BLaER1 treated with 17β-estradiol and CSF1 and Interleukin-3, amounts not matched to agents 10 nM and 100 nM (cell line): ENCODE measurements around the gene GNL2.

Source experiments
- H3K27ac ChIP-seq, 11 experiments: shearing (Covaris generic); formaldehyde crosslinking; 2 replicates each; pipeline ENCODE4 v1.8.1; 2022
- H3K27me3 ChIP-seq, 11 experiments: shearing (Covaris generic); formaldehyde crosslinking; 2 replicates each; pipeline ENCODE4 v1.8.1; 2022
- H3K36me3 ChIP-seq, 11 experiments: shearing (Covaris generic); formaldehyde crosslinking; 2 replicates each; pipeline ENCODE4 v1.8.1; 2022
- H3K4me1 ChIP-seq, 10 experiments: shearing (Covaris generic); formaldehyde crosslinking; 2 replicates each; pipeline ENCODE4 v1.8.1; 2022
- H3K4me2 ChIP-seq, 11 experiments: shearing (Covaris generic); formaldehyde crosslinking; 2 replicates each; pipeline ENCODE4 v1.8.1; 2022
- H3K4me3 ChIP-seq, 10 experiments: shearing (Covaris generic); formaldehyde crosslinking; 2 replicates each; pipeline ENCODE4 v1.8.1; 2022
- H3K9ac ChIP-seq, 11 experiments: shearing (Covaris generic); formaldehyde crosslinking; 2 replicates each; pipeline ENCODE4 v1.8.1; 2022
- H3K9me3 ChIP-seq, 11 experiments: shearing (Covaris generic); formaldehyde crosslinking; replicated peaks in 1 of 11; 2 replicates each; pipeline ENCODE4 v1.8.1; 2022
- H4K20me1 ChIP-seq, 11 experiments: shearing (Covaris generic); formaldehyde crosslinking; 2 replicates each; pipeline ENCODE4 v1.8.1; 2022
- Cebpa-rat ChIP-seq, 11 experiments: shearing (Covaris generic); IDR thresholded peaks; 2 replicates each; pipeline ENCODE4 v1.8.1; 2022

The GNL2 gene

GRCh38 chr1:37517569-37517968 is 78.2 kb downstream of the GNL2 start:
- Histone ChIP-seq H3K36me3 (peaks cover 6 to 13% (median 9%) of the 10 kb centered on the region in 11 experiments), H3K27ac (no peak overlapping the region), H3K27me3 (no peaks in the 10 kb centered on the region), H4K20me1 (peaks cover 0 to 15% (median 10%) of the 10 kb centered on the region in 11 experiments; a peak in 14 of 22 replicates), H3K4me2 (no peak overlapping the region), H3K4me3 (no peak overlapping the region; a peak in 1 of 20 replicates), H3K4me1 (peaks cover 23 to 36% (median 33%) of the 10 kb centered on the region in 10 experiments), H3K9me3 (peaks cover 9 to 52% (median 27%) of the 10 kb centered on the region in 11 experiments), H3K9ac (no peak overlapping the region)
- TF ChIP-seq Cebpa-rat (IDR thresholded peaks at IDR 0.05), result no peak
